ENCODE data around the gene NABP2.

Gene NABP2

GRCh38 chr12:56220611-56221231 lies 3.4 kb upstream of the NABP2 start:
- peak overlapping the region; percentile 96 for H3K4me3 Mint-ChIP-seq
- DNase-seq = no peak
- TF ChIP-seq CTCF (IDR thresholded peaks at IDR 0.05) = no peak
- H3K27me3 Mint-ChIP-seq (ENCODE audit: low read depth, poor library complexity) = no peaks in the 10 kb centered on the region
- peaks cover 49% of the 10 kb centered on the region for H3K4me1 Mint-ChIP-seq
- H3K36me3 Mint-ChIP-seq (ENCODE audit: low read depth) = peaks cover 22% of the 10 kb centered on the region
- H3K9me3 Mint-ChIP-seq = peaks cover 11% of the 10 kb centered on the region
- peak overlapping the region; percentile 99 for H3K27ac Mint-ChIP-seq

- H3K9me3 Mint-ChIP-seq = peaks cover 11% of the 10 kb centered on the region
- H3K36me3 Mint-ChIP-seq (ENCODE audit: low read depth) = peaks cover 19% of the 10 kb centered on the region
- peak; percentile 65 for DNase-seq
- H3K27me3 Mint-ChIP-seq (ENCODE audit: low read depth, poor library complexity) = no peaks in the 10 kb centered on the region
- H3K4me3 Mint-ChIP-seq = peak overlapping the region; percentile 96
- no peak for TF ChIP-seq CTCF (IDR thresholded peaks at IDR 0.05)
- H3K27ac Mint-ChIP-seq = peak overlapping the region; percentile 99
- peaks cover 49% of the 10 kb centered on the region for H3K4me1 Mint-ChIP-seq
Measured at GRCh38 chr12:56221232-56221756, 2.8 kb upstream of the NABP2 start.

- H3K4me1 Mint-ChIP-seq = peaks cover 49% of the 10 kb centered on the region
- H3K36me3 Mint-ChIP-seq (ENCODE audit: low read depth) = peaks cover 13% of the 10 kb centered on the region
- no peaks in the 10 kb centered on the region for H3K27me3 Mint-ChIP-seq (ENCODE audit: low read depth, poor library complexity)
- H3K27ac Mint-ChIP-seq = peak within 1 kb of the TSS; percentile 99
- peaks cover 6% of the 10 kb centered on the region for H3K9me3 Mint-ChIP-seq
- no peak for TF ChIP-seq CTCF (IDR thresholded peaks at IDR 0.05)
- H3K4me3 Mint-ChIP-seq = peak within 1 kb of the TSS; percentile 96
- DNase-seq = peak; percentile 98
Measured at GRCh38 chr12:56221757-56222530, 2.2 kb upstream of the NABP2 start, which contains the start of gene RNF41. Gene RNF41, minus strand, starts transcription at chr12:56221922. Its CDS starts 7,875 bp downstream, at chr12:56214047.

GRCh38 chr12:56222531-56222895 lies 1.6 kb upstream of the NABP2 start:
- Mint-ChIP-seq H3K36me3 (ENCODE audit: low read depth) (peaks cover 7% of the 10 kb centered on the region), H3K4me3 (peak overlapping the region; percentile 96), H3K9me3 (peaks cover under 1% of the 10 kb centered on the region), H3K4me1 (peaks cover 49% of the 10 kb centered on the region), H3K27ac (peak overlapping the region; percentile 99), H3K27me3 (ENCODE audit: low read depth, poor library complexity) (no peaks in the 10 kb centered on the region)
- no peak for DNase-seq
- no peak for TF ChIP-seq CTCF (IDR thresholded peaks at IDR 0.05)

- TF ChIP-seq CTCF (IDR thresholded peaks at IDR 0.05) = no peak
- Mint-ChIP-seq H3K36me3 (ENCODE audit: low read depth) (peaks cover 4% of the 10 kb centered on the region), H3K27ac (peak overlapping the region; percentile 94), H3K4me1 (peaks cover 49% of the 10 kb centered on the region), H3K4me3 (peak overlapping the region; percentile 70), H3K27me3 (ENCODE audit: low read depth, poor library complexity) (no peaks in the 10 kb centered on the region), H3K9me3 (no peaks in the 10 kb centered on the region)
- no peak for DNase-seq
Measured at GRCh38 chr12:56223571-56224101, 506 bp upstream of the NABP2 start.
